CD4-positive, alpha-beta T cell treated with Interleukin-4 for 1 hour (primary cell): Measurements from ENCODE around the gene CCDC93.
"Not testable (repeated sequence)": the region's sequence is repeated elsewhere in the genome, so short reads cannot be mapped to it uniquely, and the experiment has no call there.

Experiments used
- DNase-seq, 2 donors: peaks; one replicate each; pipeline ENCODE4 v3.0.0-alpha.2; 2020 to 2022

Gene CCDC93

GRCh38 chr2:117952228-117952627 lies 61.6 kb downstream of the CCDC93 start:
- DNase-seq: no peak

- DNase-seq: no peak
These were observed 64.1 kb downstream of the CCDC93 start for GRCh38 chr2:117949806-117950205.

GRCh38 chr2:117948615-117949014 lies 65.3 kb downstream of the CCDC93 start:
- no peak for DNase-seq

GRCh38 chr2:117945296-117945695 lies 68.6 kb downstream of the CCDC93 start:
- DNase-seq: no peak

- no peak for DNase-seq
These were observed 69.1 kb downstream of the CCDC93 start for GRCh38 chr2:117944816-117945215.

- DNase-seq: no peak
These were observed 70.7 kb downstream of the CCDC93 start for GRCh38 chr2:117943013-117943672.

GRCh38 chr2:117942551-117942950 lies 71.3 kb downstream of the CCDC93 start:
- DNase-seq: no peak

- no peak for DNase-seq
These were observed 72.2 kb downstream of the CCDC93 start for GRCh38 chr2:117941693-117942092.

- DNase-seq: no peak
These were observed 73.4 kb downstream of the CCDC93 start for GRCh38 chr2:117940436-117940835.

- no peak for DNase-seq
These were observed 75.3 kb downstream of the CCDC93 start for GRCh38 chr2:117938611-117939010.

- DNase-seq: no peak
These were observed 76.9 kb downstream of the CCDC93 start for GRCh38 chr2:117936871-117937428.

- DNase-seq: no peak
These were observed 77.9 kb downstream of the CCDC93 start for GRCh38 chr2:117935954-117936353.

- DNase-seq: no peak
These were observed 78.4 kb downstream of the CCDC93 start for GRCh38 chr2:117935456-117935855.

GRCh38 chr2:117933884-117934354 lies 80.0 kb downstream of the CCDC93 start:
- DNase-seq: no peak

- DNase-seq: no peak
These were observed 81.9 kb downstream of the CCDC93 start for GRCh38 chr2:117931978-117932377.

- DNase-seq: no peak
These were observed 82.6 kb downstream of the CCDC93 start for GRCh38 chr2:117931266-117931665.

- no peak for DNase-seq
These were observed 83.1 kb downstream of the CCDC93 start for GRCh38 chr2:117930775-117931174.

GRCh38 chr2:117923471-117923870 lies 90.4 kb downstream of the CCDC93 start:
- DNase-seq: not testable (repeated sequence)

GRCh38 chr2:117921520-117921919 lies 92.3 kb downstream of the CCDC93 start:
- DNase-seq: no peak

GRCh38 chr2:117918608-117919007 lies 95.3 kb downstream of the CCDC93 start:
- DNase-seq: no peak

- DNase-seq: no peak
These were observed 96.5 kb downstream of the CCDC93 start for GRCh38 chr2:117917223-117917917.

- DNase-seq: no peak
These were observed 110.9 kb downstream of the CCDC93 start for GRCh38 chr2:117902933-117903332.

- DNase-seq: no peak
These were observed 125.0 kb downstream of the CCDC93 start for GRCh38 chr2:117888897-117889296.

GRCh38 chr2:117885308-117885707 lies 128.6 kb downstream of the CCDC93 start:
- no peak for DNase-seq
